GM12878 (cell line): ENCODE measurements around the gene GRM5. TPM values are rescaled to one million over a fixed set of nuclear protein-coding genes. Genes with fewer than 3 reads are reported as not detected.
"Not testable (repeated sequence)": the region's sequence is repeated elsewhere in the genome, so short reads cannot be mapped to it uniquely, and the experiment has no call there.

Experiments used
- ATAC-seq: fragments of 200-7000 bp; cut with Tn5 transposase; 3 replicates; pipeline ENCODE4 v1.9.1; 2020; ENCODE audit warnings: mild to moderate bottlenecking, moderate library complexity
- BruUV-seq: library from RNA; stranded (reverse); fragments of 400-500 nt; replicated peaks from 2 replicates; lab custom pipeline; 2021; lab: Mats Ljungman, UMichigan
- CTCF ChIA-PET: fragments of 300-600 bp; sonication (Branson Sonifier 250); formaldehyde crosslinking; extraction: SDS; loops from one replicate; lab custom pipeline; 2021; ENCODE audit warnings: inconsistent platforms; lab: Yijun Ruan, JAX
- POLR2A ChIA-PET: fragments of 350-600 bp; formaldehyde crosslinking; extraction: SDS; loops from one replicate; lab custom pipeline; 2021; ENCODE audit warnings: inconsistent platforms; lab: Charles Lee
- RAD21 ChIA-PET: fragments of 300-600 bp; sonication (Branson Sonifier 250); formaldehyde crosslinking; loops from one replicate; lab custom pipeline; 2023; ENCODE audit warnings: antibody characterized with exemption; ENCODE audit not compliant: unreplicated experiment; lab: Charles Lee
- SMC1A ChIA-PET: fragments of 300-600 bp; sonication (Branson Sonifier 250); formaldehyde crosslinking; loops from one replicate; lab custom pipeline; 2023; ENCODE audit not compliant: unreplicated experiment, uncharacterized antibody; lab: Charles Lee
- DNase-seq: peaks from one replicate; pipeline ENCODE4 v3.0.0-alpha.2; 2011; ENCODE audit warnings: low read depth, low spot score
- FAIRE-seq: peaks from 3 replicates; lab custom pipeline; 2011; peaks lifted over from hg19 to GRCh38; lab: Jason Lieb, UNC
- H2AFZ ChIP-seq: 2 replicates; pipeline ENCODE4 v1.6.0; 2011; ENCODE audit warnings: low read depth, low read length, control low read depth; ENCODE audit not compliant: control insufficient read depth
- H3K27ac ChIP-seq: 2 replicates; pipeline ENCODE4 v1.5.1; 2011; ENCODE audit warnings: control low read depth; ENCODE audit not compliant: control insufficient read depth, insufficient read depth
- H3K27me3 ChIP-seq, 2 experiments: replicated peaks in 1 of 2; 2 replicates each; pipeline versions ENCODE4 v1.6.0 to v1.6.1; 2011; ENCODE audit warnings: low read length in 1 of 2; ENCODE audit not compliant: control insufficient read depth in 2 of 2, insufficient read depth in 2 of 2
- H3K36me3 ChIP-seq, 2 experiments: 2 replicates each; pipeline ENCODE4 v1.5.1; 2011; ENCODE audit warnings: low read length in 1 of 2; ENCODE audit not compliant: control insufficient read depth in 2 of 2, insufficient read depth in 2 of 2
- H3K4me1 ChIP-seq: 2 replicates; pipeline ENCODE4 v1.6.1; 2011; ENCODE audit warnings: mild to moderate bottlenecking, low read length, moderate library complexity, mixed read lengths; ENCODE audit not compliant: control insufficient read depth, insufficient read depth
- H3K4me2 ChIP-seq: 2 replicates; pipeline ENCODE4 v1.6.0; 2011; ENCODE audit warnings: control low read depth; ENCODE audit not compliant: control insufficient read depth, insufficient read depth
- H3K4me3 ChIP-seq: fragments of 200-600 bp; sonication (generic); 2 replicates; pipeline ENCODE4 v1.5.1; 2016
- H3K79me2 ChIP-seq: 2 replicates; pipeline ENCODE4 v1.6.0; 2011; ENCODE audit warnings: low read length; ENCODE audit not compliant: control insufficient read depth, insufficient read depth
- H3K9ac ChIP-seq: 2 replicates; pipeline ENCODE4 v1.8.0; 2011; ENCODE audit warnings: low read length, control low read depth, mixed read lengths; ENCODE audit not compliant: control insufficient read depth, insufficient read depth
- H3K9me3 ChIP-seq: replicated peaks from 3 replicates; pipeline ENCODE4 v1.5.1; 2011; ENCODE audit warnings: mild to moderate bottlenecking, low read length; ENCODE audit not compliant: control insufficient read depth, insufficient read depth
- H4K20me1 ChIP-seq: 2 replicates; pipeline ENCODE4 v1.6.0; 2011; ENCODE audit not compliant: control insufficient read depth, insufficient read depth
- EGR1 ChIP-seq, 2 experiments: IDR thresholded peaks; 1 replicate in 1 of 2; 2 replicates in 1 of 2; pipeline ENCODE4 v1.6.1; 2011 to 2012; ENCODE audit warnings: low read depth in 2 of 2, low read length in 2 of 2, borderline replicate concordance in 1 of 2, mild to moderate bottlenecking in 1 of 2, moderate library complexity in 1 of 2
- HCFC1 ChIP-seq: fragments of 150-350 bp; IDR thresholded peaks from 2 replicates; pipeline ENCODE4 v1.6.1; 2014; ENCODE audit warnings: low read length
- MEF2B ChIP-seq: fragments of 450-650 bp; IDR thresholded peaks from 2 replicates; pipeline ENCODE4 v1.6.1; 2018; ENCODE audit warnings: mild to moderate bottlenecking, moderate library complexity; ENCODE audit not compliant: partially characterized antibody, poor library complexity, severe bottlenecking
- WGBS: methylation state at CpG from one replicate; pipeline ENCODE4 v1.1.6; 2016; ENCODE audit warnings: low lambda C conversion rate; ENCODE audit not compliant: insufficient replicate concordance, insufficient coverage; ENCODE audit errors: missing lambda C conversion rate; 5-methylcytosine and 5-hydroxymethylcytosine counted together
- in situ Hi-C: fragments of 300-500 bp; cut with MboI; formaldehyde crosslinking; loops from 9 replicates; pipeline ENCODE4 v1.14.3; 2018; ENCODE audit warnings: mixed read lengths
- intact Hi-C: fragments of 100-400 bp; cut with micrococcal nuclease; formaldehyde crosslinking; loops from one replicate; pipeline ENCODE4 v1.14.2; 2022; ENCODE audit not compliant: unreplicated experiment
- polyA plus RNA-seq, 11 experiments: library from polyadenylated mRNA; depleted of rRNA in 4 of 11; unstranded in 6 of 11; stranded (reverse) in 5 of 11; fragments of >200 nt; fragmentation: Nextera tagmentation in 4 of 11; fragmentation: Illumina TruSeq in 1 of 11; extraction: Ambion mirVana in 4 of 11; extraction: Trizol in 1 of 11; gene quantifications; 1 replicate in 1 of 11; 2 replicates in 10 of 11; pipeline versions ENCODE4 v1.2.1 to v1.2.3, GENCODE V29; 2011 to 2016; ENCODE audit warnings: inconsistent platforms in 2 of 11, missing spikeins in 2 of 11, low read depth in 1 of 11
- total RNA-seq, 4 experiments: library from RNA; depleted of rRNA in 3 of 4; stranded (reverse); fragments of >200 nt in 3 of 4; fragmentation: Illumina TruSeq in 1 of 4; extraction: Trizol in 1 of 4; gene quantifications; 2 replicates each; pipeline versions ENCODE4 v1.2.1 to v1.2.3, GENCODE V29; 2013 to 2021
- TF ChIP-seq, protein P1 (sequence below): fragments of 450-650 bp; IDR thresholded peaks from 2 replicates; pipeline ENCODE4 v1.6.1; 2017; ENCODE audit warnings: mild to moderate bottlenecking, moderate library complexity
- TF ChIP-seq, protein P2 (sequence below): fragments of 450-650 bp; IDR thresholded peaks from 2 replicates; pipeline ENCODE4 v1.6.1; 2017; ENCODE audit warnings: mild to moderate bottlenecking, moderate library complexity

Gene GRM5
- total and polyA plus RNA-seq, 10 of the 15 experiments (the other 5 are each of a cell fraction or from before 2014, with no cell fraction given) = not detected

GRCh38 chr11:88886796-88887195 lies 179.0 kb downstream of the GRM5 start (continued):
- no peak for TF ChIP-seq EGR1 (IDR thresholded peaks at IDR 0.05; ENCODE audit: borderline replicate concordance in 1 of 2, low read depth in 2 of 2, low read length in 2 of 2)
- no peak for TF ChIP-seq HCFC1
- TF ChIP-seq, all 136 proteins: peak for 4

- FAIRE-seq = not testable (repeated sequence)
- TF ChIP-seq, protein P1, sequence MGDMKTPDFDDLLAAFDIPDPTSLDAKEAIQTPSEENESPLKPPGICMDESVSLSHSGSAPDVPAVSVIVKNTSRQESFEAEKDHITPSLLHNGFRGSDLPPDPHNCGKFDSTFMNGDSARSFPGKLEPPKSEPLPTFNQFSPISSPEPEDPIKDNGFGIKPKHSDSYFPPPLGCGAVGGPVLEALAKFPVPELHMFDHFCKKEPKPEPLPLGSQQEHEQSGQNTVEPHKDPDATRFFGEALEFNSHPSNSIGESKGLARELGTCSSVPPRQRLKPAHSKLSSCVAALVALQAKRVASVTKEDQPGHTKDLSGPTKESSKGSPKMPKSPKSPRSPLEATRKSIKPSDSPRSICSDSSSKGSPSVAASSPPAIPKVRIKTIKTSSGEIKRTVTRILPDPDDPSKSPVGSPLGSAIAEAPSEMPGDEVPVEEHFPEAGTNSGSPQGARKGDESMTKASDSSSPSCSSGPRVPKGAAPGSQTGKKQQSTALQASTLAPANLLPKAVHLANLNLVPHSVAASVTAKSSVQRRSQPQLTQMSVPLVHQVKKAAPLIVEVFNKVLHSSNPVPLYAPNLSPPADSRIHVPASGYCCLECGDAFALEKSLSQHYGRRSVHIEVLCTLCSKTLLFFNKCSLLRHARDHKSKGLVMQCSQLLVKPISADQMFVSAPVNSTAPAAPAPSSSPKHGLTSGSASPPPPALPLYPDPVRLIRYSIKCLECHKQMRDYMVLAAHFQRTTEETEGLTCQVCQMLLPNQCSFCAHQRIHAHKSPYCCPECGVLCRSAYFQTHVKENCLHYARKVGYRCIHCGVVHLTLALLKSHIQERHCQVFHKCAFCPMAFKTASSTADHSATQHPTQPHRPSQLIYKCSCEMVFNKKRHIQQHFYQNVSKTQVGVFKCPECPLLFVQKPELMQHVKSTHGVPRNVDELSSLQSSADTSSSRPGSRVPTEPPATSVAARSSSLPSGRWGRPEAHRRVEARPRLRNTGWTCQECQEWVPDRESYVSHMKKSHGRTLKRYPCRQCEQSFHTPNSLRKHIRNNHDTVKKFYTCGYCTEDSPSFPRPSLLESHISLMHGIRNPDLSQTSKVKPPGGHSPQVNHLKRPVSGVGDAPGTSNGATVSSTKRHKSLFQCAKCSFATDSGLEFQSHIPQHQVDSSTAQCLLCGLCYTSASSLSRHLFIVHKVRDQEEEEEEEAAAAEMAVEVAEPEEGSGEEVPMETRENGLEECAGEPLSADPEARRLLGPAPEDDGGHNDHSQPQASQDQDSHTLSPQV = peak; percentile 73; the same call in 1 of the 2 replicates
- TF ChIP-seq MEF2B = peak; percentile 67
- TF ChIP-seq, protein P2, sequence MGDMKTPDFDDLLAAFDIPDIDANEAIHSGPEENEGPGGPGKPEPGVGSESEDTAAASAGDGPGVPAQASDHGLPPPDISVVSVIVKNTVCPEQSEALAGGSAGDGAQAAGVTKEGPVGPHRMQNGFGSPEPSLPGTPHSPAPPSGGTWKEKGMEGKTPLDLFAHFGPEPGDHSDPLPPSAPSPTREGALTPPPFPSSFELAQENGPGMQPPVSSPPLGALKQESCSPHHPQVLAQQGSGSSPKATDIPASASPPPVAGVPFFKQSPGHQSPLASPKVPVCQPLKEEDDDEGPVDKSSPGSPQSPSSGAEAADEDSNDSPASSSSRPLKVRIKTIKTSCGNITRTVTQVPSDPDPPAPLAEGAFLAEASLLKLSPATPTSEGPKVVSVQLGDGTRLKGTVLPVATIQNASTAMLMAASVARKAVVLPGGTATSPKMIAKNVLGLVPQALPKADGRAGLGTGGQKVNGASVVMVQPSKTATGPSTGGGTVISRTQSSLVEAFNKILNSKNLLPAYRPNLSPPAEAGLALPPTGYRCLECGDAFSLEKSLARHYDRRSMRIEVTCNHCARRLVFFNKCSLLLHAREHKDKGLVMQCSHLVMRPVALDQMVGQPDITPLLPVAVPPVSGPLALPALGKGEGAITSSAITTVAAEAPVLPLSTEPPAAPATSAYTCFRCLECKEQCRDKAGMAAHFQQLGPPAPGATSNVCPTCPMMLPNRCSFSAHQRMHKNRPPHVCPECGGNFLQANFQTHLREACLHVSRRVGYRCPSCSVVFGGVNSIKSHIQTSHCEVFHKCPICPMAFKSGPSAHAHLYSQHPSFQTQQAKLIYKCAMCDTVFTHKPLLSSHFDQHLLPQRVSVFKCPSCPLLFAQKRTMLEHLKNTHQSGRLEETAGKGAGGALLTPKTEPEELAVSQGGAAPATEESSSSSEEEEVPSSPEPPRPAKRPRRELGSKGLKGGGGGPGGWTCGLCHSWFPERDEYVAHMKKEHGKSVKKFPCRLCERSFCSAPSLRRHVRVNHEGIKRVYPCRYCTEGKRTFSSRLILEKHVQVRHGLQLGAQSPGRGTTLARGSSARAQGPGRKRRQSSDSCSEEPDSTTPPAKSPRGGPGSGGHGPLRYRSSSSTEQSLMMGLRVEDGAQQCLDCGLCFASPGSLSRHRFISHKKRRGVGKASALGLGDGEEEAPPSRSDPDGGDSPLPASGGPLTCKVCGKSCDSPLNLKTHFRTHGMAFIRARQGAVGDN = peak; percentile 77; the same call in 1 of the 2 replicates
- TF ChIP-seq, all 136 proteins: peak for 3; not testable (repeated sequence) for 133
- DNase-seq (peak; percentile 11), ATAC-seq (peak; percentile 38; the same call in 2 of the 3 replicates)
- not testable (repeated sequence) for H3K4me1 ChIP-seq, H3K9ac ChIP-seq, BruUV-seq, H4K20me1 ChIP-seq, H3K4me3 ChIP-seq, H3K27ac ChIP-seq, H3K27me3 ChIP-seq, H3K4me2 ChIP-seq, H3K79me2 ChIP-seq, H2AFZ ChIP-seq, H3K36me3 ChIP-seq, H3K9me3 ChIP-seq
- CTCF ChIA-PET = interaction anchor here (0.7 kb wide), 1 partner anchor 71 kb away, joined by 3 read pairs; no protein-coding TSS in a partner anchor
- RAD21 ChIA-PET = interaction anchor here (1.0 kb wide), 1 partner anchor 72 kb away, joined by 4 read pairs; no protein-coding TSS in a partner anchor
- intact Hi-C loops = loop anchor here (10.0 kb wide), 1 partner anchor 1158 kb away; no protein-coding TSS in a partner anchor
- in situ Hi-C loops = loop anchor here (10.0 to 25.0 kb wide), 3 partner anchors 338 to 1520 kb away; no protein-coding TSS in a partner anchor
- 0% methylated on average over 3 of the region's 3 CpGs for WGBS
- POLR2A ChIA-PET = interaction anchor here (0.7 kb wide), 1 partner anchor 692 kb away, joined by 3 read pairs; no protein-coding TSS in a partner anchor
- SMC1A ChIA-PET = interaction anchor here (0.7 kb wide), 1 partner anchor 118 kb away, joined by 4 read pairs; no protein-coding TSS in a partner anchor
These were observed 183.0 kb downstream of the GRM5 start for GRCh38 chr11:88882800-88883199.
